Activated T-cell treated with anti-CD3 and anti-CD28 coated beads, Interleukin-2, amount 50 U/mL, for 72 hours (primary cell): Measurements from ENCODE around the gene C16orf86. TPM values are rescaled to one million over a fixed set of nuclear protein-coding genes. Genes with fewer than 3 reads are reported as not detected.
A peak's percentile ranks its signal among the peaks of the same experiment; 100 is the strongest.

ENCODE experiments used
- ATAC-seq, 2 donors: fragments of 150-1000 bp; cut with Tn5 transposase; replicated peaks in 1 of 2; 2 replicates each; pipeline ENCODE4 v1.10.0; 2021; ENCODE audit warnings: moderate library complexity in 2 of 2, mild to moderate bottlenecking in 1 of 2
- DNase-seq, 2 donors: peaks; one replicate each; pipeline ENCODE4 v3.0.0; 2021 to 2022; ENCODE audit warnings: mixed read lengths in 1 of 2
- H3K27ac Mint-ChIP-seq: one replicate; pipeline ENCODE4 v1.8.0; 2022; ENCODE audit warnings: mild to moderate bottlenecking, moderate library complexity, mixed read lengths
- H3K27me3 Mint-ChIP-seq: one replicate; pipeline ENCODE4 v1.8.0; 2022; ENCODE audit warnings: low read depth, mixed read lengths
- H3K36me3 Mint-ChIP-seq, 2 donors: one replicate each; pipeline ENCODE4 v1.8.0; 2022; ENCODE audit warnings: mixed read lengths in 2 of 2, mild to moderate bottlenecking in 1 of 2; ENCODE audit not compliant: insufficient read depth in 2 of 2
- H3K4me1 Mint-ChIP-seq: one replicate; pipeline ENCODE4 v1.8.0; 2022; ENCODE audit warnings: low read depth, mixed read lengths
- H3K4me3 Mint-ChIP-seq, 2 donors: one replicate each; pipeline ENCODE4 v1.8.0; 2022; ENCODE audit warnings: mild to moderate bottlenecking in 2 of 2, mixed read lengths in 2 of 2, moderate library complexity in 2 of 2
- H3K9me3 Mint-ChIP-seq, 2 donors: one replicate each; pipeline ENCODE4 v1.8.0; 2022; ENCODE audit warnings: mixed read lengths in 2 of 2
- total RNA-seq, 2 donors: library from RNA; stranded (reverse); gene quantifications; one replicate each; pipeline ENCODE4 v1.2.3, GENCODE V29; 2022

C16orf86 gene
- total RNA-seq, 2 donors from 2014 or later = 4.9 to 5.9 TPM

GRCh38 chr16:67665598-67665997 is 1.0 kb upstream of the C16orf86 start:
- Mint-ChIP-seq H3K36me3 (peaks cover 0 to 1% of the 10 kb centered on the region in 2 donors), H3K27me3 (no peaks in the 10 kb centered on the region), H3K9me3 (no peaks in the 10 kb centered on the region), H3K4me1 (peaks cover 44% of the 10 kb centered on the region), H3K27ac (no peak overlapping the region), H3K4me3 (peak overlapping the region; percentile 79 to 81)
- ATAC-seq = no peak
- no peak for DNase-seq

- peaks cover 0 to 1% of the 10 kb centered on the region in 2 donors for H3K36me3 Mint-ChIP-seq
- peaks cover 43% of the 10 kb centered on the region for H3K4me1 Mint-ChIP-seq
- H3K9me3 Mint-ChIP-seq = no peaks in the 10 kb centered on the region
- no peak overlapping the region for H3K27ac Mint-ChIP-seq
- H3K27me3 Mint-ChIP-seq = no peaks in the 10 kb centered on the region
- H3K4me3 Mint-ChIP-seq = peak overlapping the region; percentile 81 to 93
- DNase-seq (peak in 1 of 2 donors; percentile 32), ATAC-seq (peak; percentile 2 to 25)
These were observed 522 bp upstream of the C16orf86 start for GRCh38 chr16:67666032-67666551.

GRCh38 chr16:67667453-67667816 is 821 bp downstream of the C16orf86 start:
- Mint-ChIP-seq H3K27ac (no peak overlapping the region), H3K9me3 (no peaks in the 10 kb centered on the region), H3K4me3 (peak overlapping the region; percentile 93 to 96), H3K4me1 (peaks cover 34% of the 10 kb centered on the region), H3K36me3 (peaks cover 0 to 1% of the 10 kb centered on the region in 2 donors), H3K27me3 (no peaks in the 10 kb centered on the region)
- ATAC-seq (no peak), DNase-seq (no peak)

GRCh38 chr16:67667817-67668494 is 1.3 kb downstream of the C16orf86 start:
- Mint-ChIP-seq H3K9me3 (no peaks in the 10 kb centered on the region), H3K4me1 (peaks cover 34% of the 10 kb centered on the region), H3K27me3 (no peaks in the 10 kb centered on the region), H3K36me3 (peaks cover 0 to 1% of the 10 kb centered on the region in 2 donors), H3K4me3 (peak overlapping the region; percentile 93 to 96), H3K27ac (no peak overlapping the region)
- DNase-seq (peak; percentile 84 to 90), ATAC-seq (peak; percentile 88 to 90)

GRCh38 chr16:67668495-67669157 is 2.0 kb downstream of the C16orf86 start:
- ATAC-seq (no peak), DNase-seq (peak in 1 of 2 donors; percentile 48)
- Mint-ChIP-seq H3K27ac (no peak overlapping the region), H3K9me3 (no peaks in the 10 kb centered on the region), H3K4me3 (no peak overlapping the region), H3K4me1 (peaks cover 34% of the 10 kb centered on the region), H3K36me3 (peaks cover 0 to 1% of the 10 kb centered on the region in 2 donors), H3K27me3 (no peaks in the 10 kb centered on the region)

GRCh38 chr16:67669499-67670101 is 3.0 kb downstream of the C16orf86 start:
- peaks cover 0 to 1% of the 10 kb centered on the region in 2 donors for H3K36me3 Mint-ChIP-seq
- peaks cover 31% of the 10 kb centered on the region for H3K4me1 Mint-ChIP-seq
- H3K4me3 Mint-ChIP-seq = peak overlapping the region in 1 of 2 donors; percentile 13
- ATAC-seq (no peak), DNase-seq (no peak)
- H3K27ac Mint-ChIP-seq = no peak overlapping the region
- no peaks in the 10 kb centered on the region for H3K9me3 Mint-ChIP-seq
- no peaks in the 10 kb centered on the region for H3K27me3 Mint-ChIP-seq

GRCh38 chr16:67672306-67672705 is 5.7 kb downstream of the C16orf86 start:
- no peaks in the 10 kb centered on the region for H3K36me3 Mint-ChIP-seq
- ATAC-seq (no peak), DNase-seq (no peak)
- H3K4me3 Mint-ChIP-seq = no peak overlapping the region
- no peak overlapping the region for H3K27ac Mint-ChIP-seq
- no peaks in the 10 kb centered on the region for H3K27me3 Mint-ChIP-seq
- no peaks in the 10 kb centered on the region for H3K9me3 Mint-ChIP-seq
- H3K4me1 Mint-ChIP-seq = peaks cover 8% of the 10 kb centered on the region

GRCh38 chr16:67672739-67673662 is 6.4 kb downstream of the C16orf86 start:
- Mint-ChIP-seq H3K27me3 (no peaks in the 10 kb centered on the region), H3K36me3 (no peaks in the 10 kb centered on the region), H3K4me1 (peaks cover under 1% of the 10 kb centered on the region), H3K27ac (no peak overlapping the region), H3K9me3 (no peaks in the 10 kb centered on the region), H3K4me3 (no peak overlapping the region)
- ATAC-seq = peak in 1 of 2 donors; percentile 39
- DNase-seq = peak; percentile 65 to 66

- no peaks in the 10 kb centered on the region for H3K36me3 Mint-ChIP-seq
- no peak overlapping the region for H3K4me3 Mint-ChIP-seq
- no peak overlapping the region for H3K27ac Mint-ChIP-seq
- no peaks in the 10 kb centered on the region for H3K27me3 Mint-ChIP-seq
- no peaks in the 10 kb centered on the region for H3K4me1 Mint-ChIP-seq
- no peak for ATAC-seq
- H3K9me3 Mint-ChIP-seq = no peaks in the 10 kb centered on the region
- no peak for DNase-seq
These were observed 7.3 kb downstream of the C16orf86 start for GRCh38 chr16:67673712-67674580.

GRCh38 chr16:67674851-67675578 is 8.4 kb downstream of the C16orf86 start:
- DNase-seq (no peak), ATAC-seq (no peak)
- no peaks in the 10 kb centered on the region for H3K9me3 Mint-ChIP-seq
- H3K27ac Mint-ChIP-seq = no peak overlapping the region
- H3K27me3 Mint-ChIP-seq = no peaks in the 10 kb centered on the region
- H3K4me3 Mint-ChIP-seq = no peak overlapping the region
- H3K4me1 Mint-ChIP-seq = no peaks in the 10 kb centered on the region
- H3K36me3 Mint-ChIP-seq = no peaks in the 10 kb centered on the region

- no peak for DNase-seq
- Mint-ChIP-seq H3K27me3 (no peaks in the 10 kb centered on the region), H3K4me1 (no peaks in the 10 kb centered on the region), H3K27ac (no peak overlapping the region), H3K4me3 (no peak overlapping the region), H3K9me3 (no peaks in the 10 kb centered on the region), H3K36me3 (no peaks in the 10 kb centered on the region)
- ATAC-seq = no peak
These were observed 8.9 kb downstream of the C16orf86 start for GRCh38 chr16:67675579-67675935.
